Neuron (in vitro differentiated cells): ENCODE data around the gene VSIG2.

Experiments used
- H2AFZ ChIP-seq: one replicate; pipeline ENCODE4 v1.6.1; 2013; ENCODE audit warnings: low read depth, mild to moderate bottlenecking, inconsistent platforms, low read length, moderate library complexity
- H3K27me3 ChIP-seq: one replicate; pipeline ENCODE4 v1.6.1; 2013; ENCODE audit warnings: low read length; ENCODE audit not compliant: insufficient read depth
- H3K36me3 ChIP-seq: one replicate; pipeline ENCODE4 v1.6.1; 2013; ENCODE audit warnings: low read length; ENCODE audit not compliant: insufficient read depth
- H3K4me1 ChIP-seq: one replicate; pipeline ENCODE4 v1.6.1; 2013; ENCODE audit warnings: low read length; ENCODE audit not compliant: insufficient read depth
- H3K4me3 ChIP-seq: 2 replicates; pipeline ENCODE4 v1.5.1; 2013; ENCODE audit warnings: mild to moderate bottlenecking, low read length, moderate library complexity
- H3K9me3 ChIP-seq: one replicate; pipeline ENCODE4 v1.6.1; 2013; ENCODE audit warnings: low read length

Gene VSIG2

GRCh38 chr11:124760205-124760652 is 8.2 kb upstream of the VSIG2 start:
- peaks cover 9% of the 10 kb centered on the region for H3K9me3 ChIP-seq
- no peak overlapping the region for H2AFZ ChIP-seq
- peaks cover 3% of the 10 kb centered on the region for H3K4me1 ChIP-seq
- no peak overlapping the region for H3K4me3 ChIP-seq
- peaks cover 14% of the 10 kb centered on the region for H3K36me3 ChIP-seq
- no peaks in the 10 kb centered on the region for H3K27me3 ChIP-seq

- H3K27me3 ChIP-seq, result no peaks in the 10 kb centered on the region
- peaks cover 9% of the 10 kb centered on the region for H3K9me3 ChIP-seq
- no peak overlapping the region for H3K4me3 ChIP-seq
Observed at GRCh38 chr11:124759266-124760204, 7.5 kb upstream of the VSIG2 start.

DNA sequence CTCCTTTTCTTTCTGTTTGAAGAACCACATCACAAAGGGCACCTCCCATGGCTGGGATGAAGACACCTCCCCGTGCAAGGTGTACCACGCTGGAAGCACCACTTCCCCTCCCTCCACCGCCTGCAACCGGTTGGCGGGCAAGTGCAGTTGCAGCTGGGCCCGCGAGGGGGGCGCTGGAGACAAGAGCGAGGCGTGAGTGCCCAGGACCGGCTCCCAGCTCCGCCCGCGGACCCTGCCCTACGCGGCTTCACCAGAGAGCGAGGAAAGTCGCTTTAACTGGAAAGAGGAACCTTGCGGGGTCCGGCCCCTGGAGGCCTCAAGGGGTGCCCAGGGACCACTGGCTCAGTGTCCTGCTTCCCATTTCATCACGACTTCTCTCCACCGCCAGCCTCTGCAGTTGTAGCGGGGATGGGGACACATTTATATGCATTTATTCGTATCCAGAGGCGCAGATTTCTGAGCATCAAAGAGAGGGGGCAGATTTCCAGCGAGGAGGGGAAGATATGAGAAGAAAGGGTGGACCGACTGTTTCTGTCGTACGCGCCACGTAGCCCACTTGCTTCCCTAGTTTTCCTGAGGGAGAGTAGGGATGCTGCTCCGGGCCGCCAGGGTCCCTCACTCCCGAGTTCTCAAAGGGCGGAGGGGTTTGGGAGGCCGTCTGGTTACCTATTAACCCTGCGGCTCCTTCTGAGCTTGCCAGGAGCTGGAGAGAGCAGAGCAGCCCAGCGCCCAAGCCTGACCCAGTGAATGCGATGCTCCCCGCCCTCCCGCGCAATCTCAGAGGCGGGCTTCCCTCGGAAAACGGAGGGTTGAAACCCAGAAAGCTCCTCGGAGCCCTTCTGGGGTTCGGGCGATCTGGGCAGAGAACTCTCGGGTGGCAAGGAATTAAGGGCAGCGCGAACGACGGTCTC is 6.6 kb upstream of the VSIG2 start:
- Histone ChIP-seq H2AFZ (no peak overlapping the region), H3K36me3 (no peaks in the 10 kb centered on the region), H3K4me1 (peaks cover 7% of the 10 kb centered on the region), H3K27me3 (no peaks in the 10 kb centered on the region), H3K4me3 (no peak overlapping the region), H3K9me3 (peaks cover 9% of the 10 kb centered on the region)

More at GRCh38 chr11:124759266-124760204, 7.5 kb upstream of the VSIG2 start:
- Histone ChIP-seq H3K4me1 (peaks cover 8% of the 10 kb centered on the region), H2AFZ (no peak overlapping the region), H3K36me3 (peaks cover 8% of the 10 kb centered on the region)

DNA sequence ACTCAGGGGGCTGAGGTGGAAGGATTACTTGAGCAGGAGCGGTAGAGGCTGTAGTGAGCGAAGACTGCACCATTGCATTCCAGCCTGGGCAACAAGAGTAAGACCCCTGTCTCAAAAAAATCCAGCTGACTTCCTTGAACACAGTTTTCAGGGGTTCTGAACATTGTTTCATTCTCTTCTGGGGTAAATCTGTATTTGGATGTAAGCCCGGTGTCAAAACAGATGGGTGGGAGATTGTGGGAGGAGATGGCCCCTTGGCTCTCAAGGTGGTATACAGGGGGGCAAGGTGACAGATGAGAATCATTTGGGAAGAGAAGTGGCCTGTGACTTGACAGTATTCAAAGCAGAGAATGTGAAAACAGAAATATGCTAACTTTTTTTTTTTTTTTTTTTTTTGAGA is 5.3 kb upstream of the VSIG2 start:
- no peaks in the 10 kb centered on the region for H3K36me3 ChIP-seq
- H3K4me3 ChIP-seq, result no peak overlapping the region
- H2AFZ ChIP-seq, result no peak overlapping the region
- peaks cover 7% of the 10 kb centered on the region for H3K4me1 ChIP-seq
- H3K27me3 ChIP-seq, result no peaks in the 10 kb centered on the region
- peaks cover 7% of the 10 kb centered on the region for H3K9me3 ChIP-seq

GRCh38 chr11:124756753-124757227 is 4.7 kb upstream of the VSIG2 start:
- no peak overlapping the region for H2AFZ ChIP-seq
- no peak overlapping the region for H3K4me3 ChIP-seq
- no peaks in the 10 kb centered on the region for H3K36me3 ChIP-seq
- H3K27me3 ChIP-seq, result no peaks in the 10 kb centered on the region
- peaks cover 7% of the 10 kb centered on the region for H3K9me3 ChIP-seq
- peaks cover 7% of the 10 kb centered on the region for H3K4me1 ChIP-seq

GRCh38 chr11:124756033-124756752 is 4.1 kb upstream of the VSIG2 start:
- H2AFZ ChIP-seq, result no peak overlapping the region
- peaks cover 7% of the 10 kb centered on the region for H3K9me3 ChIP-seq
- no peaks in the 10 kb centered on the region for H3K36me3 ChIP-seq
- H3K27me3 ChIP-seq, result no peaks in the 10 kb centered on the region
- peaks cover 7% of the 10 kb centered on the region for H3K4me1 ChIP-seq
- no peak overlapping the region for H3K4me3 ChIP-seq

- Histone ChIP-seq H3K9me3 (peaks cover 4% of the 10 kb centered on the region), H3K4me1 (peaks cover 7% of the 10 kb centered on the region), H3K36me3 (no peaks in the 10 kb centered on the region), H3K4me3 (no peak overlapping the region), H3K27me3 (no peaks in the 10 kb centered on the region), H2AFZ (no peak overlapping the region)
Observed at GRCh38 chr11:124754710-124755109, 2.7 kb upstream of the VSIG2 start.

GRCh38 chr11:124754309-124754708 is 2.3 kb upstream of the VSIG2 start:
- H3K4me3 ChIP-seq, result no peak overlapping the region
- H3K36me3 ChIP-seq, result no peaks in the 10 kb centered on the region
- H2AFZ ChIP-seq, result no peak overlapping the region
- peaks cover 7% of the 10 kb centered on the region for H3K4me1 ChIP-seq
- H3K9me3 ChIP-seq, result peaks cover 2% of the 10 kb centered on the region
- no peaks in the 10 kb centered on the region for H3K27me3 ChIP-seq

GRCh38 chr11:124753624-124754023 is 1.6 kb upstream of the VSIG2 start:
- H3K9me3 ChIP-seq, result no peaks in the 10 kb centered on the region
- H2AFZ ChIP-seq, result no peak overlapping the region
- H3K4me3 ChIP-seq, result no peak overlapping the region
- H3K36me3 ChIP-seq, result no peaks in the 10 kb centered on the region
- no peaks in the 10 kb centered on the region for H3K27me3 ChIP-seq
- peaks cover 7% of the 10 kb centered on the region for H3K4me1 ChIP-seq

DNA sequence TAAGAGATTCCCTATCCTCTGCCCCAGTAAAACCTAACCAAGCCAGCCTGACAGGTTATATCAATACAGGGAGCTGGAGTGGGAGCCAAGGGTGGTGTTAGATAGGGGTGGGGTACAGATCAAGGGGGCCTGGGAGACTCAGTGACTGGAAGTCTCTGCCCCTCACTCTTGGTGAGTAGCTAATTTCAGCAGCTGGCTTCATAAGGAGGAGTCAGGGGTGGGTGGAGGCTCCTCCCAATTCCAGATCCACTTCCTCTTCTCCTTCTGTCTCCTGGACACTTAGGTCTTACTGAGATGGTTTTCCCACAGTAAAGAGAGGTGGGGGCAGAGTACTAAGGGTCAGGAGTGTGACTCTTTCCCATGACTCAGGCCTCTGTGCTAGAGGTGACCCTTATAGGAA is 1.1 kb upstream of the VSIG2 start:
- Histone ChIP-seq H2AFZ (no peak overlapping the region), H3K4me1 (peaks cover 7% of the 10 kb centered on the region), H3K9me3 (no peaks in the 10 kb centered on the region), H3K4me3 (no peak overlapping the region), H3K36me3 (no peaks in the 10 kb centered on the region), H3K27me3 (no peaks in the 10 kb centered on the region)

DNA sequence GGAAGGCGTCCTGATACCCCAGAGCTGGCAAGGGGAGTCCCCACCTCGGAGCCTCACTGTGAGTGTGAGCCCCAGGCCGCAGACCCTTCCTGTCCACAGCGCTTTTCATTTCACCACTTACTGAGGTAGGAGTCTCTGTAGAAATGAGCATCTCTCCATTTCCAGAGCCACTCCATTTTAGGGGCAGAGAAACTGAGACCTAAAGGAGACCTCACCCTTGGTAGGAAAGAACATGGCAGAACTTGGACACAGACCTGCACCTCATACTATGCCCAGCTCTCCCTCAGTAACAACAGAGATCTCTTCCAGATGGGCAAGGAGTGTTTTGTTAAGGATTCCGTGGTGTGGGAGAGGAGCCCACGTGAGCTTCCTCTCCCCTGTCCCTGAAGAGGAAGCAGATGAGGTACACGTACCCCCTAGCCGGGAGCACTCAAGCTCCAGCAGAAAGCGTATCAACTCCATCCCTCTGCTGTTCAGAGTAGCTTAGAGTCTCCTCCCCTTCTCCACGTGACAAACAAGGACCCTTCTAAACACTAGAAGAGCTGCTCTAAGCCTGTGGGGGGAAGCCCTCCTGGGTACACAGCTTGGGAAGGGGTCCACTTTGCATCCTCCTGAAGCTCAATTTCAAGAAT is 532 bp upstream of the VSIG2 start:
- peaks cover 7% of the 10 kb centered on the region for H3K4me1 ChIP-seq
- no peak overlapping the region for H2AFZ ChIP-seq
- H3K4me3 ChIP-seq, result no peak overlapping the region
- no peaks in the 10 kb centered on the region for H3K9me3 ChIP-seq
- H3K27me3 ChIP-seq, result no peaks in the 10 kb centered on the region
- no peaks in the 10 kb centered on the region for H3K36me3 ChIP-seq

DNA sequence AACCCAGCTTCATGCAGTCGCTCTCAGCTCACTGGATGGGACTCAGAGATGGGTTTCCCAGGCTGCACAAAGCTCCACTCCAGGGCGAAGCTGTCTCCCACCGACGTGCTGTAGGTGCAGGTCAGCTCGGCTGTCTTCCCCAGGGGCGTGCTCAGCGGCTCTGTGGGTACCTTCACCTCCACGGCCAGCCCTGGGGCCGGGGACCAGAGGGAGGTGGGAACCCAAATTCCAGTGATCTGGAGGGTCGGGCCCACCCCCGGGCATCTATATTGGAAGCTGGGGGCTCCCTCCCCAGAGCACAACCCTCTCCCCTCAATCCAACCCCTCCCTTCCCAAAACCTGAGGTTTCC is 689 bp downstream of the VSIG2 start:
- peaks cover 2% of the 10 kb centered on the region for H3K9me3 ChIP-seq
- no peak overlapping the region for H2AFZ ChIP-seq
- H3K4me1 ChIP-seq, result peaks cover 7% of the 10 kb centered on the region
- H3K4me3 ChIP-seq, result no peak overlapping the region
- no peaks in the 10 kb centered on the region for H3K36me3 ChIP-seq
- no peaks in the 10 kb centered on the region for H3K27me3 ChIP-seq
